HCT116 (cell line): ENCODE measurements around the gene FNDC5. TPM values are rescaled to one million over a fixed set of nuclear protein-coding genes. Genes with fewer than 3 reads are reported as not detected.
A peak's percentile ranks its signal among the peaks of the same experiment; 100 is the strongest.

Experiments used
- ATAC-seq: fragments of 200-7000 bp; cut with Tn5 transposase; 2 replicates; pipeline ENCODE4 v1.9.1; 2020; ENCODE audit warnings: mild to moderate bottlenecking, moderate library complexity
- BruUV-seq: library from RNA; stranded (reverse); fragments of 400-500 nt; replicated peaks from 2 replicates; lab custom pipeline; 2021; lab: Mats Ljungman, UMichigan
- CTCF ChIA-PET: fragments of 300-600 bp; sonication (Branson Sonifier 250); formaldehyde crosslinking; loops from one replicate; lab custom pipeline; 2021; ENCODE audit warnings: antibody characterized with exemption; lab: Charles Lee
- POLR2A ChIA-PET: fragments of 300-600, 350-600 bp; sonication (Branson Sonifier 250); formaldehyde crosslinking; loops from one replicate; lab custom pipeline; 2021; ENCODE audit warnings: antibody characterized with exemption; lab: Charles Lee
- RAD21 ChIA-PET, 2 experiments: fragments of 300-600 bp; sonication (Branson Sonifier 250); formaldehyde crosslinking; loops; one replicate each; lab custom pipeline; 2023; ENCODE audit warnings: low total read pairs in 2 of 2; ENCODE audit not compliant: uncharacterized antibody in 2 of 2, unreplicated experiment in 2 of 2, low non-redundant PET in 1 of 2; lab: Charles Lee
- DNase-seq: peaks from one replicate; pipeline ENCODE4 v3.0.0-alpha.2; 2010; ENCODE audit warnings: low read depth, low spot score
- H2AFZ ChIP-seq: fragments of 200-600 bp; shearing (Covaris generic), sonication (generic); 2 replicates; pipeline ENCODE4 v1.6.1; 2017; ENCODE audit warnings: low read depth, mixed run types, mixed read lengths, antibody characterized with exemption, low read length; ENCODE audit not compliant: poor library complexity, severe bottlenecking
- H3K27ac ChIP-seq: 2 replicates; pipeline ENCODE4 v1.5.1; 2012; ENCODE audit warnings: low read depth, low read length
- H3K27me3 ChIP-seq: fragments of 200-600 bp; sonication (generic); 2 replicates; pipeline ENCODE4 v1.6.1; 2016; ENCODE audit warnings: mixed run types, low read length, mixed read lengths; ENCODE audit not compliant: insufficient read depth
- H3K36me3 ChIP-seq, 2 experiments: fragments of 200-500 bp in 1 of 2; fragments of 200-600 bp in 1 of 2; sonication (Bioruptor generic) in 1 of 2; sonication (generic) in 1 of 2; 2 replicates each; pipeline versions ENCODE4 v1.5.1 to v1.6.1; 2014 to 2016; ENCODE audit warnings: low read length in 2 of 2, inconsistent platforms in 1 of 2, mixed read lengths in 1 of 2, mixed run types in 1 of 2; ENCODE audit not compliant: insufficient read depth in 2 of 2, control insufficient read depth in 1 of 2
- H3K4me1 ChIP-seq, 2 experiments: fragments of 200-600 bp in 1 of 2; sonication (generic) in 1 of 2; 2 replicates each; pipeline versions ENCODE4 v1.5.1 to v1.6.1; 2012 to 2017; ENCODE audit warnings: low read length in 2 of 2, inconsistent platforms in 1 of 2, mild to moderate bottlenecking in 1 of 2, mixed read lengths in 1 of 2, mixed run types in 1 of 2, moderate library complexity in 1 of 2; ENCODE audit not compliant: insufficient read depth in 2 of 2, control insufficient read depth in 1 of 2
- H3K4me2 ChIP-seq: fragments of 200-600 bp; sonication (generic); 2 replicates; pipeline ENCODE4 v1.6.1; 2017; ENCODE audit warnings: mixed run types, low read length, mixed read lengths
- H3K4me3 ChIP-seq, 2 experiments: fragments of 200-600 bp in 1 of 2; sonication (generic) in 1 of 2; replicated peaks in 1 of 2; 2 replicates each; pipeline ENCODE4 v1.5.1; 2011 to 2016; ENCODE audit warnings: low read length in 2 of 2, control low read depth in 1 of 2, low read depth in 1 of 2, mild to moderate bottlenecking in 1 of 2, mixed read lengths in 1 of 2, mixed run types in 1 of 2
- H3K79me2 ChIP-seq: fragments of 200-600 bp; sonication (generic); 2 replicates; pipeline ENCODE4 v1.6.1; 2017; ENCODE audit warnings: mild to moderate bottlenecking, mixed run types, low read length, moderate library complexity, mixed read lengths; ENCODE audit not compliant: insufficient read depth
- H3K9ac ChIP-seq: fragments of 200-600 bp; sonication (generic); 2 replicates; pipeline ENCODE4 v1.6.1; 2016; ENCODE audit warnings: low read length, mixed read lengths
- H3K9me2 ChIP-seq: fragments of 200-600 bp; sonication (generic), shearing (Covaris generic); 2 replicates; pipeline ENCODE4 v1.6.1; 2017; ENCODE audit warnings: mixed run types, mild to moderate bottlenecking, moderate library complexity; ENCODE audit not compliant: insufficient read depth
- H3K9me3 ChIP-seq, 2 experiments: fragments of 200-500 bp in 1 of 2; fragments of 200-600 bp in 1 of 2; sonication (Bioruptor generic) in 1 of 2; sonication (generic) in 1 of 2; 2 replicates each; pipeline ENCODE4 v1.6.1; 2014 to 2017; ENCODE audit warnings: low read length in 2 of 2, mixed read lengths in 2 of 2, inconsistent platforms in 1 of 2, low read depth in 1 of 2, mild to moderate bottlenecking in 1 of 2, mixed run types in 1 of 2, moderate library complexity in 1 of 2; ENCODE audit not compliant: control insufficient read depth in 1 of 2, insufficient read depth in 1 of 2
- H4K20me1 ChIP-seq: fragments of 200-600 bp; sonication (generic), shearing (Covaris generic); 2 replicates; pipeline ENCODE4 v1.6.1; 2017; ENCODE audit warnings: mixed run types, mild to moderate bottlenecking, moderate library complexity; ENCODE audit not compliant: insufficient read depth
- EGR1 ChIP-seq: IDR thresholded peaks from 2 replicates; pipeline ENCODE4 v1.6.1; 2012; ENCODE audit warnings: low read depth
- EZH2 ChIP-seq: fragments of 200-600 bp; sonication (generic); IDR thresholded peaks from 2 replicates; pipeline ENCODE4 v1.6.1; 2017; ENCODE audit warnings: antibody characterized with exemption, mixed run types
- JUND ChIP-seq: IDR thresholded peaks from 2 replicates; pipeline ENCODE4 v1.6.1; 2012
- POLR2AphosphoS5 ChIP-seq: IDR thresholded peaks from 2 replicates; pipeline ENCODE4 v1.6.1; 2011; ENCODE audit warnings: mild to moderate bottlenecking, low read depth, low read length, moderate library complexity
- REST ChIP-seq: IDR thresholded peaks from 2 replicates; pipeline ENCODE4 v1.6.1; 2012; ENCODE audit warnings: low read depth
- TCF7L2 ChIP-seq: IDR thresholded peaks from 2 replicates; pipeline ENCODE4 v1.7.0; 2011; ENCODE audit warnings: borderline replicate concordance, inconsistent platforms; ENCODE audit not compliant: insufficient read depth, insufficient read length; ENCODE audit errors: extremely low read depth
- ZFX ChIP-seq: fragments of 450-650 bp; IDR thresholded peaks from 2 replicates; pipeline ENCODE4 v1.6.1; 2017
- intact Hi-C: fragments of 100-400 bp; cut with micrococcal nuclease; formaldehyde crosslinking; loops from 2 replicates; pipeline ENCODE4 v1.10.0; 2022
- total RNA-seq: library from RNA; stranded (reverse); gene quantifications from one replicate; pipeline ENCODE4 v1.2.1, GENCODE V29; 2021; ENCODE audit not compliant: unreplicated experiment
- TF ChIP-seq, protein P1 (sequence below): IDR thresholded peaks from 2 replicates; pipeline ENCODE4 v1.6.1; 2012
- TF ChIP-seq, protein P2 (sequence below), 3 experiments: fragments of 200-600 bp in 1 of 3; sonication (generic) in 1 of 3; IDR thresholded peaks in 2 of 3; conservative IDR thresholded peaks in 1 of 3; 2 replicates each; pipeline ENCODE4 v1.5.1; 2012 to 2017; ENCODE audit warnings: low read depth in 2 of 3, low read length in 2 of 3, antibody characterized with exemption in 1 of 3, borderline replicate concordance in 1 of 3, control low read depth in 1 of 3, mild to moderate bottlenecking in 1 of 3, mixed read lengths in 1 of 3, mixed run types in 1 of 3, moderate library complexity in 1 of 3; ENCODE audit not compliant: insufficient read depth in 1 of 3

Gene FNDC5
- total RNA-seq, 1 experiment from 2014 or later: not detected

DNA sequence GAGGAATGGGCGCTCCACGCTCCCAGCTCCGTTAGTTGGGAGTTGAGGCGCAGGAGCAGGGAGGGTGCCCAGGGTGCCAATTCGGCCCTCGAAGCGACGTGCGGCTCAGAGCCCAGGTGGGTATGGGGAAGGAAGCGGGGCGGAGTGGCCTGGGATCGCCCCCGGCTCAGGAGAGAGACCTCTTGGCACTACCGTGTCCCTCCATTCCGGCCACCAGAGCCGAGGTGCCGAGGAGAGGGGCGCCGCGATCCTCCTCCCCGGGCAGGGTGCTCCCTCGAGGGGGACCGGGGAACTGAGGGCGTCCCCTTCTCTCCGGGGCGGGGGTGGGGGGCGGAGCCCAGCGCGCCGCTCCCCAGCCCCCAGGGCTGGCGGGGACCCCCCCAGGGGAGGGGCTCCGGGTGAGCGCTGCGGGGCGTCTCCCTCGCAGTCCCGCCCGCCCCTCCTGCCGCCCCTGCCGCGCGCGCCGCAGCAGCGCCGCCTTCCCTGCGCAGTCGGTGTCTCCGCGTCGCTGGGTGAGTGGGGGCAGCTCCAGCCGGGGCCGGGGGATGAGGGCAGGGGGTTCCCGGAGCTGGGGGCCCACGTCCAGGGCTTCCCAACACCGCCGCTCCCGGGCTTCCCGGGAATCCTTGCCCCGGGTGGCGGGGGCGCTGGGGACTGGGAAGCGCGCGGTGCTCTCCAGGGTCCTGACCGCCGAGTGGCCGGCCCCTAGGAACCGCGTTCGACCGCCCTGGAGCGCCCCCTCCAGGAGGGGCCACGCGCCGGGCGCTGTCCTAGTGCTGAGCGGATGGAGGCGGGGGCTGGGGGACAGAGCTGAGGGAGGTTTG is 15.5 kb upstream of the FNDC5 start, which contains the start of gene HPCA (continued):
- TF ChIP-seq REST: peak; percentile 96

- Histone ChIP-seq H3K4me1 (peaks cover 0 to 5% of the 10 kb centered on the region in 2 experiments; a peak in 1 of 4 replicates), H3K36me3 (no peaks in the 10 kb centered on the region), H3K9me3 (no peaks in the 10 kb centered on the region), H3K4me2 (no peak overlapping the region), H2AFZ (no peak overlapping the region), H3K9ac (no peak overlapping the region), H3K27me3 (no peaks in the 10 kb centered on the region), H4K20me1 (no peaks in the 10 kb centered on the region), H3K27ac (no peak overlapping the region), H3K79me2 (no peaks in the 10 kb centered on the region), H3K4me3 (no peak overlapping the region), H3K9me2 (no peaks in the 10 kb centered on the region)
- ChIA-PET CTCF (no interaction called here), RAD21 (no interaction called here), POLR2A (no interaction called here)
- DNase-seq: no peak
- intact Hi-C loops: no loop called here
- ATAC-seq: no peak
- no peak for TF ChIP-seq EGR1
- no peak for TF ChIP-seq EZH2
- TF ChIP-seq TCF7L2: no peak
- TF ChIP-seq JUND: no peak
- no peak for TF ChIP-seq POLR2AphosphoS5
- TF ChIP-seq, protein P1, sequence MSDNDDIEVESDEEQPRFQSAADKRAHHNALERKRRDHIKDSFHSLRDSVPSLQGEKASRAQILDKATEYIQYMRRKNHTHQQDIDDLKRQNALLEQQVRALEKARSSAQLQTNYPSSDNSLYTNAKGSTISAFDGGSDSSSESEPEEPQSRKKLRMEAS: no peak
- TF ChIP-seq, protein P2, sequence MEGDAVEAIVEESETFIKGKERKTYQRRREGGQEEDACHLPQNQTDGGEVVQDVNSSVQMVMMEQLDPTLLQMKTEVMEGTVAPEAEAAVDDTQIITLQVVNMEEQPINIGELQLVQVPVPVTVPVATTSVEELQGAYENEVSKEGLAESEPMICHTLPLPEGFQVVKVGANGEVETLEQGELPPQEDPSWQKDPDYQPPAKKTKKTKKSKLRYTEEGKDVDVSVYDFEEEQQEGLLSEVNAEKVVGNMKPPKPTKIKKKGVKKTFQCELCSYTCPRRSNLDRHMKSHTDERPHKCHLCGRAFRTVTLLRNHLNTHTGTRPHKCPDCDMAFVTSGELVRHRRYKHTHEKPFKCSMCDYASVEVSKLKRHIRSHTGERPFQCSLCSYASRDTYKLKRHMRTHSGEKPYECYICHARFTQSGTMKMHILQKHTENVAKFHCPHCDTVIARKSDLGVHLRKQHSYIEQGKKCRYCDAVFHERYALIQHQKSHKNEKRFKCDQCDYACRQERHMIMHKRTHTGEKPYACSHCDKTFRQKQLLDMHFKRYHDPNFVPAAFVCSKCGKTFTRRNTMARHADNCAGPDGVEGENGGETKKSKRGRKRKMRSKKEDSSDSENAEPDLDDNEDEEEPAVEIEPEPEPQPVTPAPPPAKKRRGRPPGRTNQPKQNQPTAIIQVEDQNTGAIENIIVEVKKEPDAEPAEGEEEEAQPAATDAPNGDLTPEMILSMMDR (IDR thresholded peaks at IDR 0.05 in 2 of 3, conservative IDR thresholded peaks at IDR 0.05 in 1 of 3; ENCODE audit: borderline replicate concordance in 1 of 3, insufficient read depth in 1 of 3, low read depth in 2 of 3, low read length in 2 of 3): no peak
- TF ChIP-seq ZFX: no peak
- no TSS peak for BruUV-seq
These were observed 14.9 kb upstream of the FNDC5 start for GRCh38 chr1:32885676-32886003.
